HEK293 (cell line): ENCODE measurements around the gene ADSL.

Source experiments
- CTCF ChIP-seq: fragments of 450-650 bp; formaldehyde crosslinking; IDR thresholded peaks from 2 replicates; pipeline ENCODE4 v1.5.1; 2016; ENCODE audit warnings: missing biosample characterization, missing genetic modification characterization
- HIC1 ChIP-seq: fragments of 450-650 bp; formaldehyde crosslinking; IDR thresholded peaks from 2 replicates; pipeline ENCODE4 v1.5.1; 2016; ENCODE audit warnings: missing biosample characterization, missing genetic modification characterization
- KLF16 ChIP-seq: fragments of 450-650 bp; formaldehyde crosslinking; IDR thresholded peaks from 2 replicates; pipeline ENCODE4 v1.5.1; 2017; ENCODE audit warnings: missing biosample characterization, missing genetic modification characterization
- YY1 ChIP-seq: fragments of 450-650 bp; formaldehyde crosslinking; IDR thresholded peaks from 2 replicates; pipeline ENCODE4 v1.5.1; 2018; ENCODE audit warnings: missing biosample characterization, missing genetic modification characterization
- ZEB2 ChIP-seq: fragments of 450-650 bp; formaldehyde crosslinking; IDR thresholded peaks from 2 replicates; pipeline ENCODE4 v1.5.1; 2016; ENCODE audit warnings: missing biosample characterization, missing genetic modification characterization
- ZFP41 ChIP-seq: fragments of 450-650 bp; formaldehyde crosslinking; IDR thresholded peaks from 2 replicates; pipeline ENCODE4 v1.5.1; 2016; ENCODE audit warnings: missing biosample characterization, missing genetic modification characterization, borderline replicate concordance
- ZNF10 ChIP-seq: fragments of 450-650 bp; formaldehyde crosslinking; IDR thresholded peaks from 2 replicates; pipeline ENCODE4 v1.5.1; 2017; ENCODE audit warnings: missing biosample characterization, missing genetic modification characterization
- ZNF114 ChIP-seq: fragments of 450-650 bp; formaldehyde crosslinking; IDR thresholded peaks from 2 replicates; pipeline ENCODE4 v1.5.0; 2017; ENCODE audit warnings: missing biosample characterization, missing genetic modification characterization
- ZNF274 ChIP-seq, 2 experiments: fragments of 200-500 bp in 1 of 2; fragments of 450-650 bp in 1 of 2; sonication (Bioruptor generic) in 1 of 2; formaldehyde crosslinking in 1 of 2; IDR thresholded peaks; 2 replicates each; pipeline versions ENCODE4 v1.5.1 to v1.6.1; 2014 to 2016; ENCODE audit warnings: borderline replicate concordance in 1 of 2, inconsistent platforms in 1 of 2, low read length in 1 of 2, missing biosample characterization in 1 of 2, missing genetic modification characterization in 1 of 2
- ZNF302 ChIP-seq: fragments of 450-650 bp; formaldehyde crosslinking; IDR thresholded peaks from 2 replicates; pipeline ENCODE4 v1.5.1; 2016; ENCODE audit warnings: missing biosample characterization, missing genetic modification characterization, low read depth
- ZNF48 ChIP-seq: fragments of 450-650 bp; formaldehyde crosslinking; IDR thresholded peaks from 2 replicates; pipeline ENCODE4 v1.5.1; 2016; ENCODE audit warnings: missing biosample characterization, missing genetic modification characterization
- ZNF639 ChIP-seq: fragments of 450-650 bp; formaldehyde crosslinking; IDR thresholded peaks from 2 replicates; pipeline ENCODE4 v1.5.1; 2016; ENCODE audit warnings: missing biosample characterization, missing genetic modification characterization

GRCh38 chr22:40308999-40309573 is 37.2 kb upstream of the ADSL start:
- TF ChIP-seq ZNF274 (IDR thresholded peaks at IDR 0.05; ENCODE audit: low read length) (no peak), ZNF274 (tag by site-specific recombination; IDR thresholded peaks at IDR 0.05; ENCODE audit: borderline replicate concordance) (no peak), CTCF (no peak), ZNF10 (tag by site-specific recombination) (no peak), ZNF48 (tag by site-specific recombination) (no peak), KLF16 (tag by site-specific recombination) (no peak), ZNF114 (tag by site-specific recombination) (no peak), ZEB2 (tag by site-specific recombination) (no peak), HIC1 (tag by site-specific recombination) (no peak), ZFP41 (tag by site-specific recombination) (no peak), YY1 (tag by site-specific recombination) (no peak), ZNF302 (no peak), ZNF639 (tag by site-specific recombination) (no peak)
